Small intestine (tissue), 7 donors: ENCODE results near the gene COG5. TPM values are rescaled to one million over a fixed set of nuclear protein-coding genes. Genes with fewer than 3 reads are reported as not detected.

Experiments used
- DNase-seq, 2 donors: peaks; one replicate each; pipeline versions ENCODE4 v3.0.0 to v3.0.0-alpha.2; 2013
- FAIRE-seq: peaks from 2 replicates; lab custom pipeline; 2012; peaks lifted over from hg19 to GRCh38; lab: Jason Lieb, UNC
- H3K27ac ChIP-seq, 3 donors: one replicate each; pipeline ENCODE4 v1.5.1; 2013; ENCODE audit warnings: low read length in 2 of 3, mild to moderate bottlenecking in 2 of 3, control low read depth in 1 of 3, inconsistent platforms in 1 of 3, low read depth in 1 of 3, moderate library complexity in 1 of 3
- H3K27me3 ChIP-seq, 3 donors: one replicate each; pipeline ENCODE4 v1.6.1; 2013; ENCODE audit warnings: low read length in 3 of 3, inconsistent platforms in 1 of 3; ENCODE audit not compliant: control insufficient read depth in 3 of 3, insufficient read depth in 3 of 3
- H3K36me3 ChIP-seq, 3 donors: one replicate each; pipeline ENCODE4 v1.6.1; 2013; ENCODE audit warnings: low read length in 3 of 3, inconsistent platforms in 1 of 3, low read depth in 1 of 3, mild to moderate bottlenecking in 1 of 3, moderate library complexity in 1 of 3; ENCODE audit not compliant: control insufficient read depth in 3 of 3, insufficient read depth in 2 of 3
- H3K4me1 ChIP-seq, 3 donors: one replicate each; pipeline ENCODE4 v1.6.1; 2013; ENCODE audit warnings: low read length in 2 of 3, inconsistent platforms in 1 of 3, low read depth in 1 of 3, mild to moderate bottlenecking in 1 of 3, moderate library complexity in 1 of 3; ENCODE audit not compliant: control insufficient read depth in 3 of 3, insufficient read depth in 2 of 3
- H3K4me3 ChIP-seq, 3 donors: one replicate each; pipeline ENCODE4 v1.5.1; 2013; ENCODE audit warnings: low read length in 3 of 3, control low read depth in 1 of 3, inconsistent platforms in 1 of 3, low read depth in 1 of 3, mild to moderate bottlenecking in 1 of 3, moderate library complexity in 1 of 3
- H3K9me3 ChIP-seq, 2 donors: one replicate each; pipeline ENCODE4 v1.6.1; 2013; ENCODE audit warnings: low read depth in 1 of 2, low read length in 1 of 2; ENCODE audit not compliant: control insufficient read depth in 2 of 2, insufficient read depth in 1 of 2
- WGBS, 3 donors: extraction: QIAGEN DNeasy Blood & Tissue Kit; methylation state at CpG; one replicate each; pipeline ENCODE4 v1.1.7; 2013; 5-methylcytosine and 5-hydroxymethylcytosine counted together
- polyA plus RNA-seq, 4 donors: library from polyadenylated mRNA; stranded (reverse) in 3 of 4; unstranded in 1 of 4; fragments of 200-250 nt in 3 of 4; fragments of 120-200 nt in 1 of 4; gene quantifications; one replicate each; pipeline versions ENCODE4 v1.2.1 to v1.2.3, GENCODE V29; 2013
- donor health status: healthy with polysubstance abuse.
- donor health status: control.
- donor health status: control.
- donor health status: Bipolar disorder and iron deficiency.
- donor health status: healthy.

Gene COG5
- polyA plus RNA-seq, 4 donors = 10.3 to 41.6 (median 12.5) TPM

DNA sequence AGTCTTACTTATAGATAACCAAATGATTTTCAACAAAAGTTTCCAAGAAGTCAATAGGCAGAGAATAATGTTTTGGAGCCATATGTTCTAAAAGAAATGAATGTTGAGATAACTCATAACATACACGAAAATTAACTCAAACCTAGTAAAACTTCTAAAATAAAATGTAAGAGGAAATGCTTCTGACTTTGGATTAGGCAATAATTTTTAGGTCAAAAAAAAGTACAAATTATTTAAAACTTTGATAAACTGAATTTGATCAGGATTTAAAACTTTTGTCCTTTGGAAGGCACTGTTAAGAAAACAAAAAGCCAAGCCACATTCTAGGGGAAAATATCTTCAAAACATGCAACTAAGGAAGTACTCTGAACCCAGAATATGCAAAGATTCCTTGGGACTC, 242.1 kb downstream of the COG5 start:
- no peak overlapping the region for H3K27ac ChIP-seq
- no peaks in the 10 kb centered on the region for H3K27me3 ChIP-seq
- 80 to 92% (median 90%) methylated on average over 1 of the region's 1 CpG for WGBS, 3 donors
- FAIRE-seq = no peak
- H3K4me3 ChIP-seq = no peak overlapping the region
- peaks cover 0 to 7% (median 0%) of the 10 kb centered on the region in 3 donors for H3K36me3 ChIP-seq
- no peaks in the 10 kb centered on the region for H3K4me1 ChIP-seq
- no peak for DNase-seq
- peaks cover 0 to 3% of the 10 kb centered on the region in 2 donors for H3K9me3 ChIP-seq

DNA sequence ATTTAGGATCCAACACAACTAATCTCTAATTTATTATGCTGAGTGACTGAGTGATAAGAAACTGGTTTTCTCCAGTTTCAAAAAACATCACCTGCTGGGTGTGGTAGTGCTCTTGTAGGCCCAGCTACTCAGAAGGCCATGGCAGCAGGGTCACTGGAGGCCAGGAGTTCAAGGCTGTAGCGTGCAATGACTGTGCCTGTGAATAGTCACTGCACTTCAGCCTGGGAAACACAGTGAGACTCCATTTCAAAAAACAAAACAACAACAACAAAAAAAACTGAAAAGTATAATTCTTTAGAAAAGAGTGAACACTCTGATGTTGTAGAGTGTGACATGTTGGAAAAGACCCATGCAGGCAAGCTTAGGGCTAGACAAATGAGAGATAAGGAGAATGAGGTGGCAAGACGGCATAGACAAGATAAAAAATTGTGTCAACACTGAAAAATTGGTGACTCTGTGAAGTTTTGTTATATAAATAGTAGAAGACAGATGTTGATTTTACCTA, 243.9 kb downstream of the COG5 start:
- peaks cover 0 to 7% (median 0%) of the 10 kb centered on the region in 3 donors for H3K36me3 ChIP-seq
- no peaks in the 10 kb centered on the region for H3K4me1 ChIP-seq
- no peak overlapping the region for H3K4me3 ChIP-seq
- WGBS, 3 donors = 87 to 93% (median 91%) methylated on average over 2 of the region's 2 CpGs
- DNase-seq (no peak), FAIRE-seq (no peak)
- no peaks in the 10 kb centered on the region for H3K27me3 ChIP-seq
- H3K27ac ChIP-seq = no peak overlapping the region
- H3K9me3 ChIP-seq = peaks cover 0 to 3% of the 10 kb centered on the region in 2 donors

DNA sequence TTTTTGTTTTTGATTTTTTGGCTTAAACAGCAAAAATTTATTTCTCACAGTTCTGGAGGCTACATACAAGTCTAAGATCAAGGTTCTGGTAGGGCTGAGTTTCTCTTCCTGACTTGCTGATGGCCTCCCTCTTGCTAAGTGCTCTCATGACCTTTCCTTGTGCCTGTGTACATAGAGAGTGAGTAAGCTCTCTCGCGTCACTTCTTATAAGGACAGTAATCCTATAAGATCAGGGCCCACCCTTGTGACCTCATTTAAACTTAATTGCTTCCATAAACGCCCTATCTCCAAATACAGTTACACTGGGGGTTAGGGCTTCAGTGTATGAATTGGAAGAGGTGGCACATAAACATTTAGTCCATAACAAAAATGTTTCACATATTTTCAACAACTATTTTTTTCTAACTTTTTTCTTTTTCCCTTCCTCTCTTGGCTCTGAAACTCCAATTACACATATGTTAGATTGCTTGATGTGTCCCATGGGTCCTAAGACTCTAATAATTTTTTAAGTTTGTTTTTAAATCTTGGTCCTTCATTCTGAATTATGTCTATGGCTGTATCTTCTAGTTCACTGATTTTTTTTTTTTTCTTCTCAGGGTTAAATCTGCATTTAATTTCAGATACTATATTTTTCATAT, 245.1 kb downstream of the COG5 start:
- Histone ChIP-seq H3K27ac (no peak overlapping the region), H3K4me1 (no peaks in the 10 kb centered on the region), H3K36me3 (peaks cover 0 to 7% (median 0%) of the 10 kb centered on the region in 3 donors), H3K9me3 (peaks cover 0 to 3% of the 10 kb centered on the region in 2 donors), H3K4me3 (no peak overlapping the region), H3K27me3 (no peaks in the 10 kb centered on the region)
- no peak for FAIRE-seq
- 82 to 91% (median 83%) methylated on average over 3 of the region's 3 CpGs for WGBS, 3 donors
- DNase-seq = peak in 1 of 2 donors; percentile 36

DNA sequence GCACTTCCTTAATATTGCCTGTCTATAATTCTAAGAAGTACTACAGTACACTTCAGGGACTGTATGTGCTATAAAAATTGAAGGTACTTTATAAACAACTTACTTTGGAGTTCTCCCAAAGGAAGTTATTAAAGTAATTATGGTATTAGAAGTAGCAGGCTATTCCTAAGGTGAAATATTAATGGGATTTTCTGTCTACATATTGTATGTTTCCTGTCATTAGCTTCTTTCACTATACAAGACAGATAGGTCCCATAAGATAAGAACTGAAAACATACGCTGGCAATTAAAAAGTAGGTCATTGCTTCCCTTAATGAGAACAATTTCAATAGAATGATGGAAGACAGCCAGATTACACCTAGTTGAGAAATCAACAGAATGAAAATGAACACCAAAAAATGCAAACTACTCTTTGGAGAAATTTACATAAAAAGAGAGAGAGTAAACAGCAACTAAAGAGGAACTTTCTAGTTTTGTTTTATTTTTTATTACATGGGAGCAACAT, 248.0 kb downstream of the COG5 start:
- FAIRE-seq (no peak), DNase-seq (no peak)
- WGBS, 3 donors = 31 to 52% (median 34%) methylated on average over 1 of the region's 1 CpG

DNA sequence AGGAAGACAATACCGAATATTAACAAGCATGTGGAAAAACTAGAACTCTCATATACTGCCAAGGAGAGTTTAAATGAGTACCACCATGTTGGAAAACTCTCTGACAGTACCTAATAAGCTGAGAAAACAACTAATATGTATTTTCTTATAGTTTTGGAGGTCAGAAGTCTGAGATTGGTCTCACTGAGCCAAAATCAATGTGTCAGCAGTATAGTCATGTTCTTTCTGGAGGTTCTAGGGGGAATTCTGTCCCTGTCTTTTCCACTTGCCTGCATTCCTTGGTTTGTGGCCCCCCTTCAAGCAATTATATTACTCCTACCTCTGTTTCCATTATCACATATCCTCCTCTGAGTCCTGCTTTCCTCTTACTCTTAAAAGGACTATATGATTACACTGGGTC, 250.4 kb downstream of the COG5 start:
- DNase-seq (no peak), FAIRE-seq (no peak)
- no peaks in the 10 kb centered on the region for H3K36me3 ChIP-seq
- WGBS, 3 donors = 93 to 100% (median 94%) methylated on average over 1 of the region's 1 CpG
- no peak overlapping the region for H3K4me3 ChIP-seq
- H3K27ac ChIP-seq = no peak overlapping the region
- H3K27me3 ChIP-seq = no peaks in the 10 kb centered on the region
- H3K9me3 ChIP-seq = no peaks in the 10 kb centered on the region
- H3K4me1 ChIP-seq = no peaks in the 10 kb centered on the region

More for the DNA sequence above, 248.0 kb downstream of the COG5 start:
- H3K27me3 ChIP-seq = no peaks in the 10 kb centered on the region
- no peak overlapping the region for H3K4me3 ChIP-seq
- no peak overlapping the region for H3K27ac ChIP-seq
- peaks cover 0 to 2% (median 0%) of the 10 kb centered on the region in 3 donors for H3K36me3 ChIP-seq
- no peaks in the 10 kb centered on the region for H3K9me3 ChIP-seq
- no peaks in the 10 kb centered on the region for H3K4me1 ChIP-seq

DNA sequence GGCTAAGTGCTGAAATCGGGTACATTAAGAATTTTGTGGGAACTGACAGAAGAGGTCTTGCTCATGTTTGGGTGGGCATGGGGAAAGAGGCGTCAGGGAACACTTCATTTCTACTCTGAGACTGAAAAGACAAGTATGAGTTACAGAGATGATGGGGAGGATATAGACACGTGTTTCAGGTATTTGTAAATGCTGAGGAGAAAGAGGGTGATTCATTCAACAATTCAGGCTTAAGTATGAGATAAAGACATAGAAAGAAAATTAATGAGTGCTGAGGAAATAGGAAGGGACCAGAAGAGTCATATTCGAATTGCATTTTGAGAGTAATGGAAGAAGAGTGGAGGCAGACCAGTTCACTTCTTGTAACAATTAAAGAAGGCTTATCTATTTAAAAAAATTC, 251.3 kb downstream of the COG5 start:
- Histone ChIP-seq H3K36me3 (no peaks in the 10 kb centered on the region), H3K27me3 (no peaks in the 10 kb centered on the region), H3K27ac (no peak overlapping the region), H3K4me1 (no peaks in the 10 kb centered on the region), H3K9me3 (no peaks in the 10 kb centered on the region), H3K4me3 (no peak overlapping the region)
- WGBS, 3 donors = 80 to 83% (median 82%) methylated on average over 4 of the region's 4 CpGs
- FAIRE-seq (no peak), DNase-seq (no peak)

DNA sequence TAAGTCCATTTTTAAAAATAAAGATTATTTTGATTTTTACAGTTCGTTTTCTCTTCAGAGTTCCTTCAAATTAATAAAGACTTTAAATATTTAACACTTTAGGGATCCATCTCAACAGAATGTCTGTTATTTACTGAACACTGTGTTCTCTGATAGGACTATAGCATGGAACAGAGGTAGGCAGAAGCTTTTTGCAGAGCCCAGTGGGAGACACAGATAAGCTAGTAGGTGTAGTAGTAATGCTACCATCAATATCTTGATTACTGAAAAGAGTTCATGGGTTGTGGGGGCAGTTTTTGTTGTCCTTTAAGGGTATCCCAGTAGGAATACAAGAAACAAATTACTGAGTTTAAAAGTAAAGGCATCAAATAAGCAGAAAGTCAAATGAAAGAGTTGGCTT, 254.4 kb downstream of the COG5 start:
- FAIRE-seq (no peak), DNase-seq (no peak)
- H3K27ac ChIP-seq = no peak overlapping the region
- H3K9me3 ChIP-seq = peaks cover 0 to 2% of the 10 kb centered on the region in 2 donors
- H3K4me1 ChIP-seq = no peaks in the 10 kb centered on the region
- H3K27me3 ChIP-seq = no peaks in the 10 kb centered on the region
- no peaks in the 10 kb centered on the region for H3K36me3 ChIP-seq
- 82 to 96% (median 90%) methylated on average over 1 of the region's 1 CpG for WGBS, 3 donors
- no peak overlapping the region for H3K4me3 ChIP-seq

DNA sequence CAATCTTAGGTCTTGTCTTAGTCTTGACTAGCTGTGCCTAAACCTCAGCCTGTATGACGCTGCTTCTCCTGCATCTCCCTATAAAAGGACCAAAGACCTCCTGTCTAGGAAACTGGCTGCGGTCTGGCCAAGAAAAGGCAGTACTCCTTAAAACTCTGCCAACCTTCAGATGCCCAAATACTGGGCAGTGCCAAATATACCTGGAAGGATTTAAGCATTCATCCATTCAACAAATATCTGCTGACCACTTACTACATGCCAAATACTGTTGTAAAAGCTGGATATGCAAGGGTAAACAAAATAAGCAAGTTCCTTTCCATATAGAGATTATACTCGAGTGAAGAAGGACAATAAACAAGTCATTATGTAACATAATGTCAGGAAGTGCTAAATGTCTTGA, 259.1 kb downstream of the COG5 start:
- Histone ChIP-seq H3K9me3 (peaks cover 0 to 2% of the 10 kb centered on the region in 2 donors), H3K36me3 (no peaks in the 10 kb centered on the region), H3K27ac (no peak overlapping the region), H3K27me3 (no peaks in the 10 kb centered on the region), H3K4me3 (no peak overlapping the region), H3K4me1 (no peaks in the 10 kb centered on the region)
- no peak for DNase-seq
- FAIRE-seq = no peak
- 78 to 83% (median 80%) methylated on average over 3 of the region's 3 CpGs for WGBS, 3 donors
